Suprapubic skin (tissue), 4 donors: ENCODE results near the gene TRIM7. TPM values are rescaled to one million over a fixed set of nuclear protein-coding genes. Genes with fewer than 3 reads are reported as not detected.
"Not testable (repeated sequence)": the region's sequence is repeated elsewhere in the genome, so short reads cannot be mapped to it uniquely, and the experiment has no call there.

ENCODE experiments used
- DNase-seq, 2 donors: peaks; one replicate each; pipeline ENCODE4 v3.0.0-alpha.2; 2019; ENCODE audit warnings: low spot score in 2 of 2
- H3K27ac ChIP-seq: fragments of 200-600 bp; sonication (generic); one replicate; pipeline ENCODE4 v1.5.1; 2019
- H3K27me3 ChIP-seq: fragments of 200-600 bp; sonication (generic); one replicate; pipeline ENCODE4 v1.5.1; 2019
- H3K36me3 ChIP-seq: fragments of 200-600 bp; sonication (generic); one replicate; pipeline ENCODE4 v1.5.1; 2019
- H3K4me1 ChIP-seq: fragments of 200-600 bp; sonication (generic); one replicate; pipeline ENCODE4 v1.5.1; 2019
- H3K4me3 ChIP-seq: fragments of 200-600 bp; sonication (generic); one replicate; pipeline ENCODE4 v1.5.1; 2019; ENCODE audit warnings: mild to moderate bottlenecking
- H3K9me3 ChIP-seq: fragments of 200-600 bp; sonication (generic); one replicate; pipeline ENCODE4 v1.5.1; 2019
- EP300 ChIP-seq: sonication (generic); formaldehyde crosslinking; IDR thresholded peaks from one replicate; pipeline ENCODE4 v1.6.1; 2017; ENCODE audit warnings: antibody characterized with exemption
- POLR2A ChIP-seq, 2 donors: fragments of 450-650 bp; IDR thresholded peaks; one replicate each; pipeline ENCODE4 v1.6.1; 2017; ENCODE audit warnings: antibody characterized with exemption in 2 of 2, mild to moderate bottlenecking in 2 of 2, moderate library complexity in 2 of 2
- POLR2AphosphoS5 ChIP-seq, 3 donors: sonication (generic); formaldehyde crosslinking; IDR thresholded peaks; one replicate each; pipeline ENCODE4 v1.6.1; 2017; ENCODE audit warnings: antibody characterized with exemption in 3 of 3
- WGBS: methylation state at CpG from one replicate; pipeline ENCODE4 v1.1.5; 2018; 5-methylcytosine and 5-hydroxymethylcytosine counted together
- total RNA-seq, 4 donors: library from RNA; depleted of rRNA; stranded (reverse); fragments of >200 nt; gene quantifications; one replicate each; pipeline ENCODE4 v1.1.0, GENCODE V29; 2016
- TF ChIP-seq, protein P1 (sequence below), 2 donors: fragments of 200-600 bp in 1 of 2; fragments of 450-650 bp in 1 of 2; sonication (generic) in 1 of 2; IDR thresholded peaks; one replicate each; pipeline ENCODE4 v1.5.1; 2016 to 2019; ENCODE audit warnings: antibody characterized with exemption in 2 of 2, mild to moderate bottlenecking in 1 of 2, moderate library complexity in 1 of 2

TRIM7 gene
- total RNA-seq, 4 donors from 2014 or later = 52.0 to 79.0 (median 69.4) TPM

DNA sequence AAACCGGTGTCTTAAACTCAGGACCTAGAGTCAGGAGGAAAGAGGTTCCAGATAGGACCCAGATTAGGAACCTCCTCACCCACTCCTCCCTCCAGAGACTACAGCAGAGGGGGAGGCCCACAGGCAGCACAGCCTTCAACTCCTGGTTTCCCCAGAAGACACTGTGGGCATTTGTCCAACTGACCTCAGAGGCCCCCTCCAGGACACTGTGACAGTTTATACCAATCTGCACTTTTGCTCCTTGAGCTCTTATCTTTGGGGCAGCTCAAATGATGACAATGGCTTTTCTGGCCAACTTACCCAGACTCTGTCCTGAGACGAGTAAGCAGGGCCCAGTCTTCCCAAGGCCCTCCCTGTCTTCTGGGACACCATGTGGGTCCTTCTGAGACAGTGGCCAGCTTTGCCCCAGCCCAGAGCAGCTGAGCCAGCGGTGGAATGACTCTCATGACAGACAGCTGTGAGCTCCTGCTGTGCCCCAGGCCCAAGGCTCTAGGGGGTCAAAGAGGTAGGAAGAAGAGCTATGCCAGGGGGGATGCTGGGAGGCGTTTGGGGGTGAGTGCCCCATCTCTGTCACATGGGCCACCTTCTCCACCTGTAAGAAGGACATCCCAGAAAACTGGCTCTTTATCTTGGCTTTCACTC lies 43.3 kb downstream of the TRIM7 start:
- 63% methylated on average over 3 of the region's 4 CpGs for WGBS
- Histone ChIP-seq H3K4me3 (no peak overlapping the region), H3K9me3 (no peaks in the 10 kb centered on the region), H3K27ac (no peak overlapping the region), H3K36me3 (no peaks in the 10 kb centered on the region), H3K4me1 (peaks cover 3% of the 10 kb centered on the region), H3K27me3 (peaks cover 45% of the 10 kb centered on the region)
- TF ChIP-seq POLR2AphosphoS5 (IDR thresholded peaks at IDR 0.05) = no peak
- TF ChIP-seq EP300 = no peak
- no peak for TF ChIP-seq POLR2A (IDR thresholded peaks at IDR 0.05)
- TF ChIP-seq, protein P1, sequence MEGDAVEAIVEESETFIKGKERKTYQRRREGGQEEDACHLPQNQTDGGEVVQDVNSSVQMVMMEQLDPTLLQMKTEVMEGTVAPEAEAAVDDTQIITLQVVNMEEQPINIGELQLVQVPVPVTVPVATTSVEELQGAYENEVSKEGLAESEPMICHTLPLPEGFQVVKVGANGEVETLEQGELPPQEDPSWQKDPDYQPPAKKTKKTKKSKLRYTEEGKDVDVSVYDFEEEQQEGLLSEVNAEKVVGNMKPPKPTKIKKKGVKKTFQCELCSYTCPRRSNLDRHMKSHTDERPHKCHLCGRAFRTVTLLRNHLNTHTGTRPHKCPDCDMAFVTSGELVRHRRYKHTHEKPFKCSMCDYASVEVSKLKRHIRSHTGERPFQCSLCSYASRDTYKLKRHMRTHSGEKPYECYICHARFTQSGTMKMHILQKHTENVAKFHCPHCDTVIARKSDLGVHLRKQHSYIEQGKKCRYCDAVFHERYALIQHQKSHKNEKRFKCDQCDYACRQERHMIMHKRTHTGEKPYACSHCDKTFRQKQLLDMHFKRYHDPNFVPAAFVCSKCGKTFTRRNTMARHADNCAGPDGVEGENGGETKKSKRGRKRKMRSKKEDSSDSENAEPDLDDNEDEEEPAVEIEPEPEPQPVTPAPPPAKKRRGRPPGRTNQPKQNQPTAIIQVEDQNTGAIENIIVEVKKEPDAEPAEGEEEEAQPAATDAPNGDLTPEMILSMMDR (IDR thresholded peaks at IDR 0.05) = no peak
- DNase-seq = peak in 1 of 2 donors; percentile 53

DNA sequence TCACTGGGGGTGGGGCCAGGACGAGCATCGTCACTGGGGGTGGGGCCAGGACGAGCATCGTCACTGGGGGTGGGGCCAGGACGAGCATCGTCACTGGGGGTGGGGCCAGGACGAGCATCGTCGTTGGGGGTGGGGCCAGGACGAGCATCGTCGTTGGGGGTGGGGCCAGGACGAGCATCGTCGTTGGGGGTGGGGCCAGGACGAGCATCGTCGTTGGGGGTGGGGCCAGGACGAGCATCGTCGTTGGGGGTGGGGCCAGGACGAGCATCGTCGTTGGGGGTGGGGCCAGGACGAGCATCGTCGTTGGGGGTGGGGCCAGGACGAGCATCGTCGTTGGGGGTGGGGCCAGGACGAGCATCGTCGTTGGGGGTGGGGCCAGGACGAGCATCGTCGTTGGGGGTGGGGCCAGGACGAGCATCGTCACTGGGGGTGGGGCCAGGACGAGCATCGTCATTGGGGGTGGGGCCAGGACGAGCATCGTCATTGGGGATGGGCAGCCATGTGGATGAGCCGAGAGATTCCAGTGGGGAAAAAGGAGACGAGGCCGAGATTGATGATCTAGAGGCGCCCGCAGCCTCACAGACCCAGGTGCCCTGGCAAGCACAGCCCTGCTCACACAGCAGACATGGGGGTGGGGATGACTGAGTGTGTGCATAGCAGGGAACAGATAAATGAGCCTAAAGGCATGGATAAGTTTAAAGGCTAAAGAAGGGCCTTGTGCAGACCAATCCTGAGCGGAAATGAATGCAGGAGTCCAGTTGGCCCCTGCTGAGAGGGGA lies 44.1 kb downstream of the TRIM7 start:
- DNase-seq = peak in 1 of 2 donors; percentile 71
- H3K9me3 ChIP-seq, H3K36me3 ChIP-seq, H3K27ac ChIP-seq, H3K4me1 ChIP-seq: not testable (repeated sequence)
- Histone ChIP-seq H3K4me3 (peak overlapping the region; percentile 15), H3K27me3 (peaks cover 38% of the 10 kb centered on the region)
- WGBS = 38% methylated on average over 6 of the region's 48 CpGs

DNA sequence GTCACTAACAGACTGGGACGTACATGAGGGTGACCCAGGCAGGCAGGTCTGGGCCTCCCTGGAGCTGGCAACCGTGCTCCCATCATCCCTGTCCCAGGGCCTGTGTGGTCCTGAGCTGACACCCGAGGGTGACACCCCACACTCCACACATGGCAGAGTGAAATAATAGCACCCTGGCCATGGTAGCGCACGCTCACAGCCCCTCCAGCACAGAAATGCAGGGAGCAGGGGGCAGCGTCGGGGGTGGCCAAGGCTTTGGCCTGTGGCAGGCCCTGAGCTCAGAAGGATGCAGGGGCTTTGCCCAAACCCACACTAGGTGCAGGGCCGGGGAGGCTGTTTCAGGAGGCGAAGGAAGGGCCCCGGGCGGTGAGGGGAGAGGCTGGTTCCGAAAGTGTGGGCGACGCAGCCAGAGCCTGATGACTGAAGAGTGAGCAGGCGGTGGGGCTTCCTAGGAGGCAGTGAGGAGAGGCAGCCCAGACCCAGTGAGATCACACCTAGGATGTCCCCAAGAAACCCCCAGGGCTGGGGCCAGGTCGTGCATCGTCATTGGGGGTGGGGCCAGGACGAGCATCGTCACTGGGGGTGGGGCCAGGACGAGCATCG lies 44.7 kb downstream of the TRIM7 start:
- TF ChIP-seq, protein P1 (IDR thresholded peaks at IDR 0.05) = no peak
- no peak for TF ChIP-seq POLR2AphosphoS5 (IDR thresholded peaks at IDR 0.05)
- no peak for TF ChIP-seq EP300
- TF ChIP-seq POLR2A (IDR thresholded peaks at IDR 0.05) = no peak
- Histone ChIP-seq H3K27ac (no peak overlapping the region), H3K36me3 (no peaks in the 10 kb centered on the region), H3K27me3 (peaks cover 31% of the 10 kb centered on the region), H3K4me1 (peaks cover 3% of the 10 kb centered on the region), H3K9me3 (no peaks in the 10 kb centered on the region), H3K4me3 (peak overlapping the region; percentile 15)
- DNase-seq = peak; percentile 77 to 81
- WGBS = 80% methylated on average over 4 of the region's 21 CpGs

DNA sequence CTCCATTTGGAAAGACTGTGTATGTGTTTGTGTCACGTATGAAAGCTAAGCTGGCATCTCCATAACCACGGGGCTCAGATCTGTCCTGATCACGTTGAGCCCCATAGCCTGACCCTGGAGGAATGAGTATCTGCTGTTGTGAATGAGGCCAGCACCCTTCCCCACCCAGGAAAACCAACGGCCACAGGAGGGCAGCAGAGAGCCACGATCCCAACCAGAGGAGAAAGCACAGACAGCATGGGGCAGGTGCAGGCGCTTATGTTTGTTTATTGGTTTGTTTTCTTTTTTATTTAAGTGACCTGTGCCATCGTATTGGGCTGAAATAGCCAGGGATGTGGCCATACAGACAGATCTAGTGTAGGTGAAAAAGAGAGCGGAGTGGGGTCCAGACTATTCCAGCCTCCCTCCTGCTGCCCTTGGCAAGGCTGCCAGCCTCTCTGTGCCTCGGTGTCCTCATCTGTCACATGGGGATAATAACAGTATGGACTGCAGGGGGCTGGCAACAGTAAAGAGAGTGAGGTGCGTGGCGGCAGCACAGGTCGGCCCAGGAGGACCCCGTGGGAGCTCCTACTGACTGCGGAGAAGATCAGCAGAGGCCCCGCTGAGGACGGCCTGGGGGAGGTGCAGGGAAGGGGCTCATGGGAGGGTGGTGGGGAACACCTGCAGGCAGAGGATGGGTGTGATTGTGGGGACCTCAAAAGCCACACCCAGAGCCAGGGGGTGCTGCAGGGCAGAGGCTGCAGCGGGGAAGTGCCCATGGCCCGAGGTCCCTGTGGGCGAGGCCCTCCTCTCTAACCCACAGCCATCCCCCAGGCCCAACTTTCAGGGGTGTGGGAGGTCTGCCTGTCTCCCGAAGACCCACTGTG lies 45.5 kb downstream of the TRIM7 start:
- WGBS = 43% methylated on average over 16 of the region's 20 CpGs
- H3K27ac ChIP-seq = no peak overlapping the region
- H3K4me3 ChIP-seq = no peak overlapping the region
- H3K36me3 ChIP-seq = no peaks in the 10 kb centered on the region
- no peaks in the 10 kb centered on the region for H3K9me3 ChIP-seq
- TF ChIP-seq, protein P1 (IDR thresholded peaks at IDR 0.05) = peak; percentile 71 to 84
- no peak for TF ChIP-seq POLR2AphosphoS5 (IDR thresholded peaks at IDR 0.05)
- peaks cover 25% of the 10 kb centered on the region for H3K27me3 ChIP-seq
- H3K4me1 ChIP-seq = peaks cover 3% of the 10 kb centered on the region
- DNase-seq = peak; percentile 87 to 89

DNA sequence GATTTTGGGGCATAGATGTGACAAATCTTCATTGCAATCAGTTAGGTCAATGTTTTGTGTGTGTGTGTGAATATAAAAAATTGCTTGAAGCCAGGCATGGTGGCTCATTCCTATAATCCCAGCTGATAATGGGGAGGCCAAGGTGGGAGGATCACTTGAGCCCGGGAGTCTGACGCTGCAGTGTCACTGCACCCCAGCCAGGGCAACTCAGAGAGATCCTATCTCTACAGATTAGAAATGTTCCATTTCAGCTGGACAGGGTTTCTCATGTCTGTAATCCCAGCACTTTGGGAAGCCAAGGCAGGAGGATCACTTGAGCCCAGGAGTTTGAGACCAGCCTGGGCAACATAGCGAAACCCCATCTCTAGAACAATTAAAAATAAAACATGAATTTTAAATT lies 46.1 kb downstream of the TRIM7 start:
- H3K27me3 ChIP-seq = peaks cover 19% of the 10 kb centered on the region
- 100% methylated on average over 3 of the region's 3 CpGs for WGBS
- no peak for DNase-seq
- TF ChIP-seq, protein P1 (IDR thresholded peaks at IDR 0.05) = no peak
- no peak for TF ChIP-seq EP300
- TF ChIP-seq POLR2A (IDR thresholded peaks at IDR 0.05) = no peak
- TF ChIP-seq POLR2AphosphoS5 (IDR thresholded peaks at IDR 0.05) = no peak
- no peak overlapping the region for H3K4me3 ChIP-seq
- H3K27ac ChIP-seq = no peak overlapping the region
- no peaks in the 10 kb centered on the region for H3K36me3 ChIP-seq
- H3K4me1 ChIP-seq = peaks cover 3% of the 10 kb centered on the region
- H3K9me3 ChIP-seq = no peaks in the 10 kb centered on the region
